ENCODE results near the gene SLC2A3.
"Not testable (repeated sequence)": the region's sequence is repeated elsewhere in the genome, so short reads cannot be mapped to it uniquely, and the experiment has no call there.

Gene SLC2A3

DNA sequence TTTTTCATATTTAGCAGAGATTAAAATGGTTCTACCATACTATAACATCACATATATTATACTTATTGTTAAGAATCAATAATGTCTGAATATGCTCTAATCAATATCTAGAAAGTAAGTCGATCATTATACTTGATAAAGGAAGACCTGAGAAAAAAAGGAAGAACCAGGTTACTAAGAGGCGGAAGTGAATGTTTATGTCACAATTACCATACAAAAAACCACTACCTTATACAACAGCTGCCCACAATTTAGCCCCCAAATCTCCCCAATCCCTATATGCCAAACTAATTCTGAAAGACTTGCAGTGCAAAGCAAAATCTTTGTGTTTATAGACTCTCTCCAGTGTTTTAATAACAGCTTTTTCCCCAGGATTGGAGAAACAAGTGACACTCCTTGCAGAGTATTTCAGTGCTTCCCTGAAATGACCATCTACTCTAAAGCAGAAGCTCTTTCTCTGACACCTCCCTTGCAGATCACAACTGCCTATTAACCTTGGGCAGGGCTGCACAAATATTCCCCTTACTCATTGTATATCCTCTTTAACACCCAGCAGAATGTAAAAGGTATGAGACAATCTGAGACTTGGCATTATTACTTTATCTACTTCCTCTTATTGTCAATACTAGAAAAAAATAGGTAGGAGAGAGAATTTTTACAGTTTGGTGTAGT, 12.7 kb upstream of the SLC2A3 start:
- TF ChIP-seq OSR1 (CRISPR knock-in tag; IDR thresholded peaks at IDR 0.05) (no peak), ZC3H10 (CRISPR knock-in tag; IDR thresholded peaks at IDR 0.05) (no peak), PPARA (CRISPR knock-in tag; IDR thresholded peaks at IDR 0.05; ENCODE audit: borderline replicate concordance) (no peak)
- TF ChIP-seq, protein P1, sequence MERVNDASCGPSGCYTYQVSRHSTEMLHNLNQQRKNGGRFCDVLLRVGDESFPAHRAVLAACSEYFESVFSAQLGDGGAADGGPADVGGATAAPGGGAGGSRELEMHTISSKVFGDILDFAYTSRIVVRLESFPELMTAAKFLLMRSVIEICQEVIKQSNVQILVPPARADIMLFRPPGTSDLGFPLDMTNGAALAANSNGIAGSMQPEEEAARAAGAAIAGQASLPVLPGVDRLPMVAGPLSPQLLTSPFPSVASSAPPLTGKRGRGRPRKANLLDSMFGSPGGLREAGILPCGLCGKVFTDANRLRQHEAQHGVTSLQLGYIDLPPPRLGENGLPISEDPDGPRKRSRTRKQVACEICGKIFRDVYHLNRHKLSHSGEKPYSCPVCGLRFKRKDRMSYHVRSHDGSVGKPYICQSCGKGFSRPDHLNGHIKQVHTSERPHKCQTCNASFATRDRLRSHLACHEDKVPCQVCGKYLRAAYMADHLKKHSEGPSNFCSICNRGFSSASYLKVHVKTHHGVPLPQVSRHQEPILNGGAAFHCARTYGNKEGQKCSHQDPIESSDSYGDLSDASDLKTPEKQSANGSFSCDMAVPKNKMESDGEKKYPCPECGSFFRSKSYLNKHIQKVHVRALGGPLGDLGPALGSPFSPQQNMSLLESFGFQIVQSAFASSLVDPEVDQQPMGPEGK (CRISPR knock-in tag; IDR thresholded peaks at IDR 0.05; ENCODE audit: borderline replicate concordance): no peak
- no peak for ATAC-seq

DNA sequence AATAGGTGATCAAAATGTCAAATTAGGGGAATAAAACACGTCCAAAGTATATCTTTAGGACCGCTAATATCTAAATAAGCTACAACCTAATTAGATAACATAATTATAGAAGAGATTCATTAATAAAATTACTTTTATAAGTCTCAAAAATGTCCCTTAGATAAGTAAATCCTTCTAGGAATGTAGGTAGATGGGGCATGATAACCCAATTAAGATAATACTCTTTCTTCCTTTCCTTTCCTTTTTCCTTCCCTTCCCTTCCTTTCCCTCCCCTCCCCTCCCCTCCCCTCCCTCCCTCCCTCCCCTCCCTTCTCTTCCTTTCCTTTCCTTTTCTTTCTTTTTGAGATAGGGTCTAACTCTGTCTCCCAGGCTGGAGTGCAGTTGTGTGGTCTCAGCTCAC, 11.0 kb upstream of the SLC2A3 start:
- TF ChIP-seq CSDC2 (CRISPR knock-in tag; IDR thresholded peaks at IDR 0.05) (no peak), BACH2 (CRISPR knock-in tag; IDR thresholded peaks at IDR 0.05; ENCODE audit: borderline replicate concordance) (no peak), ZFP30 (CRISPR knock-in tag; IDR thresholded peaks at IDR 0.05) (no peak), ZFP3 (CRISPR knock-in tag; IDR thresholded peaks at IDR 0.05) (no peak), ISL1 (CRISPR knock-in tag; IDR thresholded peaks at IDR 0.05) (no peak), ARNTL (CRISPR knock-in tag; IDR thresholded peaks at IDR 0.05; ENCODE audit: borderline replicate concordance, low read depth) (no peak), ZNF565 (CRISPR knock-in tag; conservative IDR thresholded peaks at IDR 0.05; ENCODE audit: low read depth) (no peak), ZNF70 (CRISPR knock-in tag; IDR thresholded peaks at IDR 0.05) (no peak), ZC3H10 (CRISPR knock-in tag; IDR thresholded peaks at IDR 0.05) (no peak), ZNF8 (CRISPR knock-in tag; IDR thresholded peaks at IDR 0.05) (no peak), GLIS3 (CRISPR knock-in tag; IDR thresholded peaks at IDR 0.05) (no peak), ESRRG (CRISPR knock-in tag; IDR thresholded peaks at IDR 0.05) (no peak), TCF4 (CRISPR knock-in tag; IDR thresholded peaks at IDR 0.05; ENCODE audit: borderline replicate concordance) (no peak), PPARA (CRISPR knock-in tag; IDR thresholded peaks at IDR 0.05; ENCODE audit: borderline replicate concordance) (no peak), RARB (CRISPR knock-in tag; IDR thresholded peaks at IDR 0.05) (no peak)
- TF ChIP-seq, protein P1 (CRISPR knock-in tag; IDR thresholded peaks at IDR 0.05; ENCODE audit: borderline replicate concordance): no peak
- TF ChIP-seq, protein P2, sequence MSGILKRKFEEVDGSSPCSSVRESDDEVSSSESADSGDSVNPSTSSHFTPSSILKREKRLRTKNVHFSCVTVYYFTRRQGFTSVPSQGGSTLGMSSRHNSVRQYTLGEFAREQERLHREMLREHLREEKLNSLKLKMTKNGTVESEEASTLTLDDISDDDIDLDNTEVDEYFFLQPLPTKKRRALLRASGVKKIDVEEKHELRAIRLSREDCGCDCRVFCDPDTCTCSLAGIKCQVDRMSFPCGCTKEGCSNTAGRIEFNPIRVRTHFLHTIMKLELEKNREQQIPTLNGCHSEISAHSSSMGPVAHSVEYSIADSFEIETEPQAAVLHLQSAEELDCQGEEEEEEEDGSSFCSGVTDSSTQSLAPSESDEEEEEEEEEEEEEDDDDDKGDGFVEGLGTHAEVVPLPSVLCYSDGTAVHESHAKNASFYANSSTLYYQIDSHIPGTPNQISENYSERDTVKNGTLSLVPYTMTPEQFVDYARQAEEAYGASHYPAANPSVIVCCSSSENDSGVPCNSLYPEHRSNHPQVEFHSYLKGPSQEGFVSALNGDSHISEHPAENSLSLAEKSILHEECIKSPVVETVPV (CRISPR knock-in tag; IDR thresholded peaks at IDR 0.05): no peak
- TF ChIP-seq, protein P3, sequence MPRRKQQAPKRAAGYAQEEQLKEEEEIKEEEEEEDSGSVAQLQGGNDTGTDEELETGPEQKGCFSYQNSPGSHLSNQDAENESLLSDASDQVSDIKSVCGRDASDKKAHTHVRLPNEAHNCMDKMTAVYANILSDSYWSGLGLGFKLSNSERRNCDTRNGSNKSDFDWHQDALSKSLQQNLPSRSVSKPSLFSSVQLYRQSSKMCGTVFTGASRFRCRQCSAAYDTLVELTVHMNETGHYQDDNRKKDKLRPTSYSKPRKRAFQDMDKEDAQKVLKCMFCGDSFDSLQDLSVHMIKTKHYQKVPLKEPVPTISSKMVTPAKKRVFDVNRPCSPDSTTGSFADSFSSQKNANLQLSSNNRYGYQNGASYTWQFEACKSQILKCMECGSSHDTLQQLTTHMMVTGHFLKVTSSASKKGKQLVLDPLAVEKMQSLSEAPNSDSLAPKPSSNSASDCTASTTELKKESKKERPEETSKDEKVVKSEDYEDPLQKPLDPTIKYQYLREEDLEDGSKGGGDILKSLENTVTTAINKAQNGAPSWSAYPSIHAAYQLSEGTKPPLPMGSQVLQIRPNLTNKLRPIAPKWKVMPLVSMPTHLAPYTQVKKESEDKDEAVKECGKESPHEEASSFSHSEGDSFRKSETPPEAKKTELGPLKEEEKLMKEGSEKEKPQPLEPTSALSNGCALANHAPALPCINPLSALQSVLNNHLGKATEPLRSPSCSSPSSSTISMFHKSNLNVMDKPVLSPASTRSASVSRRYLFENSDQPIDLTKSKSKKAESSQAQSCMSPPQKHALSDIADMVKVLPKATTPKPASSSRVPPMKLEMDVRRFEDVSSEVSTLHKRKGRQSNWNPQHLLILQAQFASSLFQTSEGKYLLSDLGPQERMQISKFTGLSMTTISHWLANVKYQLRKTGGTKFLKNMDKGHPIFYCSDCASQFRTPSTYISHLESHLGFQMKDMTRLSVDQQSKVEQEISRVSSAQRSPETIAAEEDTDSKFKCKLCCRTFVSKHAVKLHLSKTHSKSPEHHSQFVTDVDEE (CRISPR knock-in tag; IDR thresholded peaks at IDR 0.05): no peak
- TF ChIP-seq, protein P4, sequence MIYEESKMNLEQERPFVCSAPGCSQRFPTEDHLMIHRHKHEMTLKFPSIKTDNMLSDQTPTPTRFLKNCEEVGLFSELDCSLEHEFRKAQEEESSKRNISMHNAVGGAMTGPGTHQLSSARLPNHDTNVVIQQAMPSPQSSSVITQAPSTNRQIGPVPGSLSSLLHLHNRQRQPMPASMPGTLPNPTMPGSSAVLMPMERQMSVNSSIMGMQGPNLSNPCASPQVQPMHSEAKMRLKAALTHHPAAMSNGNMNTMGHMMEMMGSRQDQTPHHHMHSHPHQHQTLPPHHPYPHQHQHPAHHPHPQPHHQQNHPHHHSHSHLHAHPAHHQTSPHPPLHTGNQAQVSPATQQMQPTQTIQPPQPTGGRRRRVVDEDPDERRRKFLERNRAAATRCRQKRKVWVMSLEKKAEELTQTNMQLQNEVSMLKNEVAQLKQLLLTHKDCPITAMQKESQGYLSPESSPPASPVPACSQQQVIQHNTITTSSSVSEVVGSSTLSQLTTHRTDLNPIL (CRISPR knock-in tag; IDR thresholded peaks at IDR 0.05; ENCODE audit: low read depth): no peak
- ATAC-seq: no peak

DNA sequence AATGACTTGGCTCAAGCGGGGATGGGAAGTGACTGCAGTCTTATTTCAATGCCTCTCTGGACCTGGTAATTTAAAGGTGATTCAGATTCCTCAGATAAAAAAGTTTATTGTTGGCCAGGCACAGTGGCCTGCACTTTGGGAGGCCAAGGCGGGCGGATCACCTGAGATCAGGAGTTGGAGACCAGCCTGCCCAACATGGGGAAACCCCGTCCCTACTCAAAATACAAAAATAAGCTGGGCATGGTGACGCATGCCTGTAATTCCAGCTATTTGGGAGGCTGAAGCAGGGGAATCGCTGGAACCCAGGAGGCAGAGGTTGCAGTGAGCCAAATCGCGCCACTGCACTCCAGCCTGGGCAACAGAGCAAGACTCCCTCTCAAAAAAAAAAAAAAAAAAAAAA, 8.8 kb upstream of the SLC2A3 start:
- ATAC-seq: not testable (repeated sequence)

Measured in SK-N-SH treated with all-trans-retinoic acid at 6 μM for 48 hours (cell line).